ENCODE data around the gene CACTIN. TPM values are rescaled to one million over a fixed set of nuclear protein-coding genes. Genes with fewer than 3 reads are reported as not detected.

Gene CACTIN
- total RNA-seq, 1 experiment from 2014 or later = 25.1 TPM

DNA sequence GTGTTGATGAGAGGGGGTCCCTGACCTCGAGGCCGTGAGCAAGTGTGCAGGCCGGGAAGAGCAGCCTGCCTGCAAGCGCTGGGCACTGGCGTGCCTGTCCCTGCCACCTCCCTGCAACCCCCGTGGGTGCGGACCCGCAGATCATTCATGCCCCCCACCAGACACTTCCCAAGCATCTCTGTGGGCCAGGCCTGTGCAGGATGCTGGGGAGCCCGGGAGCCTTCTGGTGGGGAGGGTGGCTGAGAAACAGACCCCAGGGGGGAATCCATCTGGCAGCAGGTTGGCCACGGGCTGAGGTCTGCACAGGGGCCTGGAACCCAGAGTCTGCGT, 18.4 kb upstream of the CACTIN start:
- BruUV-seq (replicated peaks) = no TSS peak
- TF ChIP-seq, protein P1, sequence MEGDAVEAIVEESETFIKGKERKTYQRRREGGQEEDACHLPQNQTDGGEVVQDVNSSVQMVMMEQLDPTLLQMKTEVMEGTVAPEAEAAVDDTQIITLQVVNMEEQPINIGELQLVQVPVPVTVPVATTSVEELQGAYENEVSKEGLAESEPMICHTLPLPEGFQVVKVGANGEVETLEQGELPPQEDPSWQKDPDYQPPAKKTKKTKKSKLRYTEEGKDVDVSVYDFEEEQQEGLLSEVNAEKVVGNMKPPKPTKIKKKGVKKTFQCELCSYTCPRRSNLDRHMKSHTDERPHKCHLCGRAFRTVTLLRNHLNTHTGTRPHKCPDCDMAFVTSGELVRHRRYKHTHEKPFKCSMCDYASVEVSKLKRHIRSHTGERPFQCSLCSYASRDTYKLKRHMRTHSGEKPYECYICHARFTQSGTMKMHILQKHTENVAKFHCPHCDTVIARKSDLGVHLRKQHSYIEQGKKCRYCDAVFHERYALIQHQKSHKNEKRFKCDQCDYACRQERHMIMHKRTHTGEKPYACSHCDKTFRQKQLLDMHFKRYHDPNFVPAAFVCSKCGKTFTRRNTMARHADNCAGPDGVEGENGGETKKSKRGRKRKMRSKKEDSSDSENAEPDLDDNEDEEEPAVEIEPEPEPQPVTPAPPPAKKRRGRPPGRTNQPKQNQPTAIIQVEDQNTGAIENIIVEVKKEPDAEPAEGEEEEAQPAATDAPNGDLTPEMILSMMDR (IDR thresholded peaks at IDR 0.05; ENCODE audit: unreplicated experiment) = no peak
- H3K36me3 Mint-ChIP-seq (ENCODE audit: insufficient read depth, unreplicated experiment) = peaks cover 15% of the 10 kb centered on the region
- no peak overlapping the region for H3K27ac Mint-ChIP-seq (ENCODE audit: low read depth, unreplicated experiment)
- ChIA-PET POLR2A (no interaction called here), CTCF (no interaction called here)
- no peak overlapping the region for H3K4me3 Mint-ChIP-seq (ENCODE audit: unreplicated experiment)
- no peaks in the 10 kb centered on the region for H3K27me3 Mint-ChIP-seq (ENCODE audit: insufficient read depth, unreplicated experiment)
- no peaks in the 10 kb centered on the region for H3K9me3 Mint-ChIP-seq (ENCODE audit: unreplicated experiment)
- no peak for DNase-seq (ENCODE audit: unreplicated experiment)
- intact Hi-C loops (cut with micrococcal nuclease) = no loop called here
- no peaks in the 10 kb centered on the region for H3K4me1 Mint-ChIP-seq (ENCODE audit: insufficient read depth, unreplicated experiment)

GRCh38 chr19:3644351-3645066, 17.9 kb upstream of the CACTIN start:
- no TSS peak for BruUV-seq (replicated peaks)
- intact Hi-C loops (cut with micrococcal nuclease) = no loop called here
- no peak overlapping the region for H3K4me3 Mint-ChIP-seq (ENCODE audit: unreplicated experiment)
- peaks cover 19% of the 10 kb centered on the region for H3K36me3 Mint-ChIP-seq (ENCODE audit: insufficient read depth, unreplicated experiment)
- DNase-seq (ENCODE audit: unreplicated experiment) = no peak
- POLR2A ChIA-PET = no interaction called here
- H3K27ac Mint-ChIP-seq (ENCODE audit: low read depth, unreplicated experiment) = no peak overlapping the region
- H3K27me3 Mint-ChIP-seq (ENCODE audit: insufficient read depth, unreplicated experiment) = no peaks in the 10 kb centered on the region
- CTCF ChIA-PET = no interaction called here
- H3K9me3 Mint-ChIP-seq (ENCODE audit: unreplicated experiment) = no peaks in the 10 kb centered on the region
- TF ChIP-seq, protein P1 (IDR thresholded peaks at IDR 0.05; ENCODE audit: unreplicated experiment) = no peak
- no peaks in the 10 kb centered on the region for H3K4me1 Mint-ChIP-seq (ENCODE audit: insufficient read depth, unreplicated experiment)

GRCh38 chr19:3643674-3644313, 17.2 kb upstream of the CACTIN start:
- CTCF ChIA-PET = interaction anchor here (0.5 kb wide), 1 partner anchor 286 kb away, joined by 3 read pairs; no protein-coding TSS in a partner anchor
- H3K27ac Mint-ChIP-seq (ENCODE audit: low read depth, unreplicated experiment) = no peak overlapping the region
- BruUV-seq (replicated peaks) = no TSS peak
- H3K9me3 Mint-ChIP-seq (ENCODE audit: unreplicated experiment) = no peaks in the 10 kb centered on the region
- H3K4me3 Mint-ChIP-seq (ENCODE audit: unreplicated experiment) = no peak overlapping the region
- no peak for DNase-seq (ENCODE audit: unreplicated experiment)
- POLR2A ChIA-PET = no interaction called here
- intact Hi-C loops (cut with micrococcal nuclease) = no loop called here
- H3K27me3 Mint-ChIP-seq (ENCODE audit: insufficient read depth, unreplicated experiment) = no peaks in the 10 kb centered on the region
- TF ChIP-seq, protein P1 (IDR thresholded peaks at IDR 0.05; ENCODE audit: unreplicated experiment) = no peak
- H3K4me1 Mint-ChIP-seq (ENCODE audit: insufficient read depth, unreplicated experiment) = no peaks in the 10 kb centered on the region
- H3K36me3 Mint-ChIP-seq (ENCODE audit: insufficient read depth, unreplicated experiment) = peaks cover 19% of the 10 kb centered on the region

DNA sequence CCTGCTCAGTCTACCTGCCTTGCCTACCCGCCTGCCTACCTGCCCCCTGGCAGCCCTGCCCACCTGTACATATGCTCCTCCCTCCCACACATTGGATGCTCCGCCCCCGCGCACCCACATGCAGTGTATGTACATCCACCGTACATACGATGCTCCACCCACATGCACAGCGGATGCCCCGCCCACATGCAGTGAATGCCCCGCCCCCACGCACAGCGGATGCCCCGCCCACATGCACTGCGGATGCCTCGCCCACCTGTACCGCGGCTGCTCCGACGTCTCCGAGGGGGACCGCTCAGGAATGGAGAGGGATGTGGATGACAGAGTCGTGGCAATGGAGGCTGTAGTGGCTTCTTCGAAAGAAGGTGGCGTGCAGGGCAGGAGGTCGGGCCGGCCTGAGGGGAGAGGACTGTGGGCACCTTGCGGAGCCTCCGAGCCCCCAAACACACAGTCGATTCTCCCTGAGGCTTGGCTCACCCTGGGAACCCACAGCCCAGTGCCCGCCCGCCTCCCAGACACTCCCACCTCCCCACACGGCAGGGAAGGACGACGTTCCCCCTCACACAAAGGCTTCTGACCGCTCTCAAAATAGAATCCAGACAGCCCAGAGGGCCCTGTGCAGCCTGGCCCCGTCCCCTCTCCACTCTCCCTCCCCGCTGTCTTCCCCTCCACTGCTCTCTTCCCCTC, 16.5 kb upstream of the CACTIN start:
- H3K4me3 Mint-ChIP-seq (ENCODE audit: unreplicated experiment) = no peak overlapping the region
- no peaks in the 10 kb centered on the region for H3K27me3 Mint-ChIP-seq (ENCODE audit: insufficient read depth, unreplicated experiment)
- intact Hi-C loops (cut with micrococcal nuclease) = no loop called here
- H3K27ac Mint-ChIP-seq (ENCODE audit: low read depth, unreplicated experiment) = no peak overlapping the region
- H3K36me3 Mint-ChIP-seq (ENCODE audit: insufficient read depth, unreplicated experiment) = peaks cover 19% of the 10 kb centered on the region
- ChIA-PET POLR2A (no interaction called here), CTCF (interaction anchor here (0.5 kb wide), 1 partner anchor 287 kb away, joined by 3 read pairs; no protein-coding TSS in a partner anchor)
- TF ChIP-seq, protein P1 (IDR thresholded peaks at IDR 0.05; ENCODE audit: unreplicated experiment) = no peak
- no peaks in the 10 kb centered on the region for H3K9me3 Mint-ChIP-seq (ENCODE audit: unreplicated experiment)
- DNase-seq (ENCODE audit: unreplicated experiment) = no peak
- no peaks in the 10 kb centered on the region for H3K4me1 Mint-ChIP-seq (ENCODE audit: insufficient read depth, unreplicated experiment)
- BruUV-seq (replicated peaks) = no TSS peak
